GM23338 (cell line): ENCODE results near the gene MAP4K4. TPM values are rescaled to one million over a fixed set of nuclear protein-coding genes. Genes with fewer than 3 reads are reported as not detected.

Experiments used
- ATAC-seq: fragments of 200-7000 bp; cut with Tn5 transposase; 3 replicates; pipeline ENCODE4 v1.9.1; 2020
- DNase-seq: peaks from one replicate; pipeline ENCODE4 v3.0.0-alpha.2; 2015; ENCODE audit warnings: low spot score
- H2AFZ ChIP-seq: fragments of 200-600 bp; sonication (generic); 2 replicates; pipeline ENCODE4 v1.8.0; 2016; ENCODE audit warnings: antibody characterized with exemption, mild to moderate bottlenecking, moderate library complexity
- H3F3A ChIP-seq: fragments of 200-600 bp; sonication (generic); replicated peaks from 2 replicates; pipeline ENCODE4 v1.8.0; 2017; ENCODE audit warnings: antibody characterized with exemption, mixed run types, low read depth
- H3K27ac ChIP-seq: fragments of 200-600 bp; sonication (generic); 2 replicates; pipeline ENCODE4 v1.6.1; 2016; ENCODE audit warnings: low read depth
- H3K27me3 ChIP-seq: fragments of 200-600 bp; sonication (generic); 2 replicates; pipeline ENCODE4 v1.8.0; 2016; ENCODE audit warnings: mild to moderate bottlenecking, mixed run types, moderate library complexity; ENCODE audit not compliant: insufficient read depth
- H3K36me3 ChIP-seq: fragments of 200-600 bp; sonication (generic); 2 replicates; pipeline ENCODE4 v1.8.0; 2016; ENCODE audit warnings: mild to moderate bottlenecking; ENCODE audit not compliant: insufficient read depth
- H3K4me1 ChIP-seq: fragments of 200-600 bp; sonication (generic); 2 replicates; pipeline ENCODE4 v1.8.0; 2016; ENCODE audit warnings: mild to moderate bottlenecking, moderate library complexity; ENCODE audit not compliant: insufficient read depth
- H3K4me2 ChIP-seq: fragments of 200-600 bp; sonication (generic); 2 replicates; pipeline ENCODE4 v1.7.1; 2017; ENCODE audit warnings: mixed run types
- H3K4me3 ChIP-seq: fragments of 200-600 bp; sonication (generic); 2 replicates; pipeline ENCODE4 v1.6.1; 2016; ENCODE audit warnings: mixed run types
- H3K79me2 ChIP-seq: fragments of 200-600 bp; sonication (generic); replicated peaks from 2 replicates; pipeline ENCODE4 v1.8.0; 2017; ENCODE audit warnings: mild to moderate bottlenecking; ENCODE audit not compliant: insufficient read depth
- H3K9me2 ChIP-seq: fragments of 200-600 bp; sonication (generic); 2 replicates; pipeline ENCODE4 v1.8.0; 2017; ENCODE audit not compliant: insufficient read depth
- H4K20me1 ChIP-seq: fragments of 200-600 bp; sonication (generic); replicated peaks from 2 replicates; pipeline ENCODE4 v1.8.0; 2017; ENCODE audit warnings: mild to moderate bottlenecking; ENCODE audit not compliant: insufficient read depth
- H3K27ac Mint-ChIP-seq: 2 replicates; pipeline ENCODE4 v1.8.0; 2020; ENCODE audit warnings: inconsistent platforms, mild to moderate bottlenecking, moderate library complexity, mixed read lengths
- H3K27me3 Mint-ChIP-seq: 3 replicates; pipeline ENCODE4 v1.8.0; 2022; ENCODE audit warnings: low read depth, mild to moderate bottlenecking, moderate library complexity, mixed read lengths, inconsistent platforms; ENCODE audit not compliant: insufficient read depth, poor library complexity
- H3K36me3 Mint-ChIP-seq: 3 replicates; pipeline ENCODE4 v1.8.0; 2021; ENCODE audit warnings: low read depth, mild to moderate bottlenecking, inconsistent platforms, moderate library complexity, mixed read lengths
- H3K4me1 Mint-ChIP-seq: 3 replicates; pipeline ENCODE4 v1.8.0; 2020; ENCODE audit warnings: mild to moderate bottlenecking, inconsistent platforms, mixed read lengths
- H3K4me3 Mint-ChIP-seq: 3 replicates; pipeline ENCODE4 v1.8.0; 2021; ENCODE audit warnings: moderate library complexity, mild to moderate bottlenecking, inconsistent platforms, mixed read lengths
- H3K9me3 Mint-ChIP-seq: 3 replicates; pipeline ENCODE4 v1.8.0; 2020; ENCODE audit warnings: moderate library complexity, mild to moderate bottlenecking, inconsistent platforms, mixed read lengths
- CTCF ChIP-seq, 2 experiments: fragments of 200-600 bp in 1 of 2; sonication (generic) in 1 of 2; conservative IDR thresholded peaks; 2 replicates each; pipeline versions ENCODE4 v1.5.1 to v1.6.1; 2016 to 2017; ENCODE audit warnings: antibody characterized with exemption in 2 of 2, low read depth in 2 of 2, mild to moderate bottlenecking in 2 of 2, moderate library complexity in 1 of 2
- EZH2 ChIP-seq: fragments of 200-600 bp; sonication (generic); IDR thresholded peaks from one replicate; pipeline ENCODE4 v1.8.0; 2017; ENCODE audit warnings: antibody characterized with exemption, mild to moderate bottlenecking, low read depth; ENCODE audit not compliant: unreplicated experiment
- EZH2phosphoT487 ChIP-seq: fragments of 200-600 bp; sonication (generic); IDR thresholded peaks from one replicate; pipeline ENCODE4 v1.8.1; 2018; ENCODE audit warnings: antibody characterized with exemption; ENCODE audit not compliant: unreplicated experiment
- JUNB ChIP-seq: IDR thresholded peaks from one replicate; pipeline ENCODE4 v1.6.1; 2016; ENCODE audit warnings: antibody characterized with exemption; ENCODE audit not compliant: unreplicated experiment
- POLR2AphosphoS5 ChIP-seq: IDR thresholded peaks from 2 replicates; pipeline ENCODE4 v1.6.1; 2016; ENCODE audit warnings: antibody characterized with exemption, low read depth
- REST ChIP-seq: IDR thresholded peaks from one replicate; pipeline ENCODE4 v1.6.1; 2018; ENCODE audit warnings: antibody characterized with exemption; ENCODE audit not compliant: unreplicated experiment
- STAT1 ChIP-seq: IDR thresholded peaks from one replicate; pipeline ENCODE4 v1.6.1; 2016; ENCODE audit warnings: antibody characterized with exemption; ENCODE audit not compliant: unreplicated experiment
- ZNF114 ChIP-seq: fragments of 250-450 bp; sonication (Bioruptor Pico); IDR thresholded peaks from 2 replicates; pipeline ENCODE4 v1.5.0; 2020; ENCODE audit warnings: mild to moderate bottlenecking, moderate library complexity
- polyA plus RNA-seq: library from polyadenylated mRNA; unstranded; fragments of >200 nt; fragmentation: Nextera tagmentation; extraction: Ambion mirVana; gene quantifications from 2 replicates; pipeline ENCODE4 v1.2.1, GENCODE V29; 2016
- total RNA-seq: library from RNA; depleted of rRNA; stranded (reverse); fragments of >200 nt; shearing (Covaris generic); gene quantifications from 2 replicates; pipeline ENCODE4 v1.2.3, GENCODE V29; 2014
- TF ChIP-seq, protein P1 (sequence below): fragments of 250-450 bp; sonication (Bioruptor Pico); IDR thresholded peaks from 2 replicates; pipeline ENCODE4 v1.5.0; 2020; ENCODE audit warnings: mild to moderate bottlenecking, moderate library complexity

The MAP4K4 gene
- total and polyA plus RNA-seq, 2 experiments from 2014 or later = 34.6 to 99.2 TPM

DNA sequence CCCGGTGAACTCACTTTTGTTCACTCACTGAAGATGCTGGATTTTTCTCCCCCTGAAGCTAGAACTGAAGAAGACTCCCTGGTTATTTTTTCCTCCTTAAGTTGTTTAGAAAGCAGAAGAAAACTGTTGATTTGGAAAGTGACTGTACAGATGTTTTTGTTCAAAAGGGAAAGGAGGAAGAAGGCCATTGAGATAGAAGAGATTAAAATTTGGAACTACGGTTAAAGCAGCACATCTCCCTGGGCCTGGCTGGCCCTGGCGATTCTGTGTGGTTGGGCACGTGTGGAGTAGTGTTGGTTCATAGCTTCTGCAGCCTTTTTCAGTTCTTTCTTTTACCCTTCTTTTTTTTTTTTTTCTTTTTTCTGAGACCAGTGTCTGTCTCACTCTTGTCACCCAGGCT is 109.2 kb downstream of the MAP4K4 start (continued):
- TF ChIP-seq REST = no peak

GRCh38 chr2:101807242-101807641 is 109.7 kb downstream of the MAP4K4 start:
- Mint-ChIP-seq H3K27ac (peak overlapping the region; percentile 55), H3K36me3 (peaks cover 3% of the 10 kb centered on the region; the same call in 2 of the 3 replicates), H3K4me3 (no peak overlapping the region), H3K9me3 (no peaks in the 10 kb centered on the region), H3K4me1 (peaks cover 76% of the 10 kb centered on the region), H3K27me3 (peaks cover 2% of the 10 kb centered on the region)
- H3F3A ChIP-seq = no peaks in the 10 kb centered on the region; the same call in 1 of the 2 replicates
- no peak overlapping the region for H2AFZ ChIP-seq
- no peak overlapping the region for H3K4me3 ChIP-seq
- peaks cover 94% of the 10 kb centered on the region for H3K79me2 ChIP-seq
- ATAC-seq = no peak
- peak overlapping the region; percentile 68; the same call in 1 of the 2 replicates for H3K4me2 ChIP-seq
- H4K20me1 ChIP-seq = no peaks in the 10 kb centered on the region; the same call in 1 of the 2 replicates
- H3K27ac ChIP-seq = peak overlapping the region; percentile 89; the same call in 1 of the 2 replicates
- DNase-seq = no peak
- H3K4me1 ChIP-seq = peaks cover 72% of the 10 kb centered on the region
- H3K27me3 ChIP-seq = no peaks in the 10 kb centered on the region
- no peaks in the 10 kb centered on the region for H3K36me3 ChIP-seq
- no peaks in the 10 kb centered on the region for H3K9me2 ChIP-seq
- TF ChIP-seq JUNB (no peak), POLR2AphosphoS5 (no peak), CTCF (conservative IDR thresholded peaks at IDR 0.05; ENCODE audit: low read depth in 2 of 2) (no peak), EZH2 (no peak), STAT1 (no peak), ZNF114 (no peak), EZH2phosphoT487 (no peak), REST (no peak)
- TF ChIP-seq, protein P1, sequence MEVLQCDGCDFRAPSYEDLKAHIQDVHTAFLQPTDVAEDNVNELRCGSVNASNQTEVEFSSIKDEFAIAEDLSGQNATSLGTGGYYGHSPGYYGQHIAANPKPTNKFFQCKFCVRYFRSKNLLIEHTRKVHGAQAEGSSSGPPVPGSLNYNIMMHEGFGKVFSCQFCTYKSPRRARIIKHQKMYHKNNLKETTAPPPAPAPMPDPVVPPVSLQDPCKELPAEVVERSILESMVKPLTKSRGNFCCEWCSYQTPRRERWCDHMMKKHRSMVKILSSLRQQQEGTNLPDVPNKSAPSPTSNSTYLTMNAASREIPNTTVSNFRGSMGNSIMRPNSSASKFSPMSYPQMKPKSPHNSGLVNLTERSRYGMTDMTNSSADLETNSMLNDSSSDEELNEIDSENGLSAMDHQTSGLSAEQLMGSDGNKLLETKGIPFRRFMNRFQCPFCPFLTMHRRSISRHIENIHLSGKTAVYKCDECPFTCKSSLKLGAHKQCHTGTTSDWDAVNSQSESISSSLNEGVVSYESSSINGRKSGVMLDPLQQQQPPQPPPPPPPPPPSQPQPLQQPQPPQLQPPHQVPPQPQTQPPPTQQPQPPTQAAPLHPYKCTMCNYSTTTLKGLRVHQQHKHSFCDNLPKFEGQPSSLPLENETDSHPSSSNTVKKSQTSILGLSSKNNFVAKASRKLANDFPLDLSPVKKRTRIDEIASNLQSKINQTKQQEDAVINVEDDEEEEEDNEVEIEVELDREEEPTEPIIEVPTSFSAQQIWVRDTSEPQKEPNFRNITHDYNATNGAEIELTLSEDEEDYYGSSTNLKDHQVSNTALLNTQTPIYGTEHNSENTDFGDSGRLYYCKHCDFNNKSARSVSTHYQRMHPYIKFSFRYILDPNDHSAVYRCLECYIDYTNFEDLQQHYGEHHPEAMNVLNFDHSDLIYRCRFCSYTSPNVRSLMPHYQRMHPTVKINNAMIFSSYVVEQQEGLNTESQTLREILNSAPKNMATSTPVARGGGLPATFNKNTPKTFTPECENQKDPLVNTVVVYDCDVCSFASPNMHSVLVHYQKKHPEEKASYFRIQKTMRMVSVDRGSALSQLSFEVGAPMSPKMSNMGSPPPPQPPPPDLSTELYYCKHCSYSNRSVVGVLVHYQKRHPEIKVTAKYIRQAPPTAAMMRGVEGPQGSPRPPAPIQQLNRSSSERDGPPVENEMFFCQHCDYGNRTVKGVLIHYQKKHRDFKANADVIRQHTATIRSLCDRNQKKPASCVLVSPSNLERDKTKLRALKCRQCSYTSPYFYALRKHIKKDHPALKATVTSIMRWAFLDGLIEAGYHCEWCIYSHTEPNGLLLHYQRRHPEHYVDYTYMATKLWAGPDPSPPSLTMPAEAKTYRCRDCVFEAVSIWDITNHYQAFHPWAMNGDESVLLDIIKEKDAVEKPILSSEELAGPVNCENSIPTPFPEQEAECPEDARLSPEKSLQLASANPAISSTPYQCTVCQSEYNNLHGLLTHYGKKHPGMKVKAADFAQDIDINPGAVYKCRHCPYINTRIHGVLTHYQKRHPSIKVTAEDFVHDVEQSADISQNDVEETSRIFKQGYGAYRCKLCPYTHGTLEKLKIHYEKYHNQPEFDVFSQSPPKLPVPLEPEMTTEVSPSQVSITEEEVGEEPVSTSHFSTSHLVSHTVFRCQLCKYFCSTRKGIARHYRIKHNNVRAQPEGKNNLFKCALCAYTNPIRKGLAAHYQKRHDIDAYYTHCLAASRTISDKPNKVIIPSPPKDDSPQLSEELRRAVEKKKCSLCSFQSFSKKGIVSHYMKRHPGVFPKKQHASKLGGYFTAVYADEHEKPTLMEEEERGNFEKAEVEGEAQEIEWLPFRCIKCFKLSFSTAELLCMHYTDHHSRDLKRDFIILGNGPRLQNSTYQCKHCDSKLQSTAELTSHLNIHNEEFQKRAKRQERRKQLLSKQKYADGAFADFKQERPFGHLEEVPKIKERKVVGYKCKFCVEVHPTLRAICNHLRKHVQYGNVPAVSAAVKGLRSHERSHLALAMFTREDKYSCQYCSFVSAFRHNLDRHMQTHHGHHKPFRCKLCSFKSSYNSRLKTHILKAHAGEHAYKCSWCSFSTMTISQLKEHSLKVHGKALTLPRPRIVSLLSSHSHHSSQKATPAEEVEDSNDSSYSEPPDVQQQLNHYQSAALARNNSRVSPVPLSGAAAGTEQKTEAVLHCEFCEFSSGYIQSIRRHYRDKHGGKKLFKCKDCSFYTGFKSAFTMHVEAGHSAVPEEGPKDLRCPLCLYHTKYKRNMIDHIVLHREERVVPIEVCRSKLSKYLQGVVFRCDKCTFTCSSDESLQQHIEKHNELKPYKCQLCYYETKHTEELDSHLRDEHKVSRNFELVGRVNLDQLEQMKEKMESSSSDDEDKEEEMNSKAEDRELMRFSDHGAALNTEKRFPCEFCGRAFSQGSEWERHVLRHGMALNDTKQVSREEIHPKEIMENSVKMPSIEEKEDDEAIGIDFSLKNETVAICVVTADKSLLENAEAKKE (CRISPR knock-in tag) = no peak
